SU-DHL-6 (cell line): Measurements from ENCODE around the gene MOB4.
A peak's percentile ranks its signal among the peaks of the same experiment; 100 is the strongest.

ENCODE experiments used
- H2AFZ ChIP-seq: fragments of 200-600 bp; sonication (generic); 2 replicates; pipeline ENCODE4 v1.6.1; 2014; ENCODE audit warnings: low read depth, mild to moderate bottlenecking, moderate library complexity, mixed read lengths, antibody characterized with exemption, low read length; ENCODE audit not compliant: severe bottlenecking
- H3F3A ChIP-seq: fragments of 200-600 bp; shearing (Covaris generic); 2 replicates; pipeline ENCODE4 v1.6.0; 2016; ENCODE audit warnings: antibody characterized with exemption, mild to moderate bottlenecking; ENCODE audit not compliant: insufficient read depth
- H3K27ac ChIP-seq: fragments of 200-600 bp; sonication (generic); 2 replicates; pipeline ENCODE4 v1.5.1; 2016; ENCODE audit warnings: low read depth, mild to moderate bottlenecking, low read length, moderate library complexity, mixed read lengths
- H3K27me3 ChIP-seq: fragments of 200-600 bp; sonication (generic), shearing (Covaris generic); 2 replicates; pipeline ENCODE4 v1.6.0; 2014; ENCODE audit warnings: mild to moderate bottlenecking, low read length
- H3K36me3 ChIP-seq: fragments of 200-600 bp; sonication (generic); 2 replicates; pipeline ENCODE4 v1.6.1; 2014; ENCODE audit warnings: mild to moderate bottlenecking, low read length, mixed read lengths
- H3K4me2 ChIP-seq: fragments of 300-600, 200-600 bp; shearing (Covaris generic), sonication (generic); 2 replicates; pipeline ENCODE4 v1.6.0; 2014; ENCODE audit warnings: low read length, low read depth, mild to moderate bottlenecking; ENCODE audit not compliant: poor library complexity, severe bottlenecking
- H3K4me3 ChIP-seq: fragments of 200-600 bp; sonication (generic); 2 replicates; pipeline ENCODE4 v1.5.1; 2014; ENCODE audit warnings: antibody characterized with exemption, low read length, mild to moderate bottlenecking, mixed read lengths; ENCODE audit not compliant: insufficient read depth, poor library complexity, severe bottlenecking
- H3K79me2 ChIP-seq: fragments of 200-600 bp; sonication (generic); 2 replicates; pipeline ENCODE4 v1.6.1; 2014; ENCODE audit warnings: mild to moderate bottlenecking, low read length, moderate library complexity; ENCODE audit not compliant: insufficient read depth
- H3K9ac ChIP-seq: fragments of 200-600 bp; sonication (generic); 2 replicates; pipeline ENCODE4 v1.7.0; 2014; ENCODE audit warnings: mild to moderate bottlenecking, low read length
- H3K9me2 ChIP-seq: fragments of 200-600 bp; sonication (generic); replicated peaks from 2 replicates; pipeline ENCODE4 v1.6.1; 2014; ENCODE audit warnings: low read length; ENCODE audit not compliant: insufficient read depth
- H3K9me3 ChIP-seq: fragments of 200-600 bp; sonication (generic); 2 replicates; pipeline ENCODE4 v1.6.1; 2014; ENCODE audit warnings: low read length, mixed read lengths; ENCODE audit not compliant: insufficient read depth
- H4K20me1 ChIP-seq: fragments of 200-600 bp; sonication (generic); 2 replicates; pipeline ENCODE4 v1.6.1; 2014; ENCODE audit warnings: low read depth, mild to moderate bottlenecking, antibody characterized with exemption, low read length, moderate library complexity, mixed read lengths
- CTCF ChIP-seq: fragments of 200-600 bp; sonication (generic); IDR thresholded peaks from one replicate; pipeline ENCODE4 v1.5.1; 2017; ENCODE audit warnings: antibody characterized with exemption, mild to moderate bottlenecking, low read length, moderate library complexity; ENCODE audit not compliant: insufficient read depth, poor library complexity, severe bottlenecking
- EZH2phosphoT487 ChIP-seq: fragments of 200-600 bp; sonication (generic), shearing (Covaris generic); conservative IDR thresholded peaks from 2 replicates; pipeline ENCODE4 v1.6.1; 2018; ENCODE audit warnings: mild to moderate bottlenecking, antibody characterized with exemption, low read length, moderate library complexity, mixed read lengths

The MOB4 gene

GRCh38 chr2:197513915-197514314, 2.0 kb upstream of the MOB4 start:
- Histone ChIP-seq H3K36me3 (no peaks in the 10 kb centered on the region; the same call in 1 of the 2 replicates), H2AFZ (no peak overlapping the region), H3K9me2 (no peaks in the 10 kb centered on the region), H3K79me2 (peaks cover 39% of the 10 kb centered on the region), H3F3A (peaks cover 22% of the 10 kb centered on the region), H3K27me3 (no peaks in the 10 kb centered on the region), H3K9ac (no peak overlapping the region), H3K9me3 (no peaks in the 10 kb centered on the region), H3K27ac (no peak overlapping the region), H3K4me2 (no peak overlapping the region), H4K20me1 (0 out of 2 replicates have a peak, but pooled peaks cover 3% of the 10 kb centered on the region), H3K4me3 (no peak overlapping the region)
- TF ChIP-seq CTCF (no peak), EZH2phosphoT487 (no peak)

- Histone ChIP-seq H2AFZ (peak overlapping the region; percentile 70), H3K79me2 (peaks cover 47% of the 10 kb centered on the region), H3K4me3 (peak overlapping the region; percentile 81), H3F3A (peaks cover 22% of the 10 kb centered on the region), H3K9me3 (no peaks in the 10 kb centered on the region), H3K36me3 (no peaks in the 10 kb centered on the region), H3K4me2 (peak overlapping the region; percentile 90), H3K9me2 (no peaks in the 10 kb centered on the region), H3K27me3 (no peaks in the 10 kb centered on the region), H4K20me1 (0 out of 2 replicates have a peak, but pooled peaks cover 6% of the 10 kb centered on the region), H3K27ac (peak overlapping the region; percentile 89), H3K9ac (peak overlapping the region; percentile 73)
- TF ChIP-seq CTCF (no peak), EZH2phosphoT487 (no peak)
Observed at GRCh38 chr2:197514754-197515153, 1.1 kb upstream of the MOB4 start.

GRCh38 chr2:197515315-197515738, 539 bp upstream of the MOB4 start:
- Histone ChIP-seq H3F3A (peaks cover 22% of the 10 kb centered on the region), H3K9me2 (no peaks in the 10 kb centered on the region), H3K27me3 (no peaks in the 10 kb centered on the region), H3K79me2 (peaks cover 53% of the 10 kb centered on the region), H3K9me3 (no peaks in the 10 kb centered on the region), H3K27ac (peak overlapping the region; percentile 89), H3K9ac (peak overlapping the region; percentile 73), H2AFZ (peak overlapping the region; percentile 70), H4K20me1 (0 out of 2 replicates have a peak, but pooled peaks cover 6% of the 10 kb centered on the region), H3K4me3 (peak overlapping the region; percentile 81), H3K36me3 (peaks cover 3% of the 10 kb centered on the region; the same call in 1 of the 2 replicates), H3K4me2 (peak overlapping the region; percentile 90)
- no peak for TF ChIP-seq EZH2phosphoT487
- no peak for TF ChIP-seq CTCF
